Effector memory CD4-positive, alpha-beta T cell (primary cell): ENCODE measurements around the gene EPB41.

ENCODE experiments used
- DNase-seq, 3 donors: peaks; one replicate each; pipeline ENCODE4 v3.0.0-alpha.2; 2020
- H3K27ac ChIP-seq: 2 replicates; pipeline ENCODE4 v1.7.0; 2013; ENCODE audit warnings: mild to moderate bottlenecking, low read length, moderate library complexity; ENCODE audit not compliant: insufficient read depth, poor library complexity, severe bottlenecking
- H3K27me3 ChIP-seq: replicated peaks from 2 replicates; pipeline ENCODE4 v1.7.0; 2013; ENCODE audit warnings: mild to moderate bottlenecking, low read length; ENCODE audit not compliant: insufficient read depth, control insufficient read depth, poor library complexity, severe bottlenecking
- H3K36me3 ChIP-seq: 2 replicates; pipeline ENCODE4 v1.7.0; 2013; ENCODE audit warnings: mild to moderate bottlenecking, low read length, moderate library complexity; ENCODE audit not compliant: control insufficient read depth, insufficient read depth
- H3K4me1 ChIP-seq: 2 replicates; pipeline ENCODE4 v1.7.0; 2013; ENCODE audit warnings: low read length, mild to moderate bottlenecking; ENCODE audit not compliant: control insufficient read depth, insufficient read depth, poor library complexity, severe bottlenecking
- H3K4me3 ChIP-seq: 2 replicates; pipeline ENCODE4 v1.7.0; 2013; ENCODE audit warnings: low read length, low read depth, mild to moderate bottlenecking; ENCODE audit not compliant: insufficient read depth, poor library complexity, severe bottlenecking
- H3K9me3 ChIP-seq: 2 replicates; pipeline ENCODE4 v1.7.0; 2013; ENCODE audit warnings: mild to moderate bottlenecking, low read length, moderate library complexity; ENCODE audit not compliant: control insufficient read depth

Gene EPB41

DNA sequence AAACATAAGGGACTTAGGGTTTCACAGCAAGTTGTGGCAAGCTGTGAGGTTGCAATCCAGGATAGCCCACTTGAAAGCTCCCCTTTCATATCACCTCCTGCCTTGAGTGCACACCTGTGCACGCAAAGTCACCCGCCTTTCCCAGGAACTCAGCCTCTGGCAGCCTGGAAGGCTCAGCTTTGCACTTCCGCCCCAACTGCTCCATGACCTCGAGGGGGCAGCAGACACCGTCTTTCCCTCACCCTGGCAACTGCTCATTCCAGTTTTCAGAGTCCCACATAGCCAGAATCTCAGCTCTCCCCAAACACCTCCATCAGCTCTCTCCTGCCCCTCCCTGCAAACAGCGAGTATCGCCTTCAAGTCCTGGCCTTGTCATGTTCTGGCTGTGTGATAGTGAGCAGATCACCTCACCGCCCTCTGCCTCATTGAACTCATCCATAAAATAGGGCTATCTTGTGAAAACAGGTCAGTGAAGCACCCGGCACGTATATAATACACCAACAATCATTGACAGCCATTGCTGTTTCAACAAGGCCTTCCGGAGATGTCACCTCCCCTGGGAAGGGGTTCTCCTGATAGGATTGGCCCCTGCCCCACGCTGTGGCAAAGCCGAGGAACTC, 32.2 kb upstream of the EPB41 start:
- Histone ChIP-seq H3K4me1 (peaks cover 25% of the 10 kb centered on the region), H3K9me3 (no peaks in the 10 kb centered on the region), H3K36me3 (no peaks in the 10 kb centered on the region), H3K27me3 (no peaks in the 10 kb centered on the region), H3K4me3 (no peak overlapping the region), H3K27ac (no peak overlapping the region)
- DNase-seq, result peak; percentile 61 to 72 (median 64)

DNA sequence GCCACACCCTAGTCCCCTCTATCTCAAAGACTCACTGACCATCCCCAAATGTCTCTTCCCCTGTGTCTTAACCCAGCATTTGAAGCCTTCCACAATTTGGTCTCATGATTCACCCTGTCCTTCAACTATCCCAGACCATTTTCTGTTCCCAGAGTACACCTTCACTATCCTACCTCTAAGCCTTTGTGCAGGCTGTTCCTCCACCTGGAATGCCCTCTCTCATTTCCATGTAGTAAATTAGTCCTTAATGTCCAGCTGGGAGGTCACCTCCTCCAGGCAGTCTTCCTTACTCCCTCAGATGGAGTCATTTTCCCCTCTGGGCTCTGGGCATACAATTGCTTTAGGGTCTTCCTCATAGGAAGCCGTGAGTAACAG, 31.1 kb upstream of the EPB41 start:
- no peaks in the 10 kb centered on the region for H3K36me3 ChIP-seq
- H3K27ac ChIP-seq, result no peak overlapping the region
- H3K4me3 ChIP-seq, result no peak overlapping the region
- H3K27me3 ChIP-seq, result no peaks in the 10 kb centered on the region
- no peak for DNase-seq
- no peaks in the 10 kb centered on the region for H3K9me3 ChIP-seq
- H3K4me1 ChIP-seq, result peaks cover 32% of the 10 kb centered on the region

DNA sequence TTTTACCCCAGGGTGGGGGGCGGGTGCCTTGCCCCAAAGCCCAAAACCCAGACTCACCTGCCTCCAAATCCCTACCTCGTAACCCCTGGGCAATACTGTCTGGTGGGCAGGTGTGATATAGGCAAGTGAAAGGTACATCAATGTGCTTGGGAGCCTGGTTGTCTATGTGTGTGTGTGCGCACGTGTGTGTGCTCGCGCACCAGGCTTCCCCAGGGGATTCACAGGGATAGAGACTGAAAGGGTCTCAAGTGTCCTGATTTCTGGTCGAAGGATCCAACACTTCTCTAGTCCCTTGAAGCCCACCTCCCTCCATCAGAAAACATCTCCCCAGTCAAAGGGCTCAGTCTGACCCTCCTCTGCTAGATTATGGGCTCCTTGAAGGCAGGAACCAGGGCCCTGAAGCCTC, 28.9 kb upstream of the EPB41 start:
- Histone ChIP-seq H3K27me3 (no peaks in the 10 kb centered on the region), H3K9me3 (no peaks in the 10 kb centered on the region), H3K4me1 (peaks cover 41% of the 10 kb centered on the region), H3K36me3 (no peaks in the 10 kb centered on the region), H3K4me3 (no peak overlapping the region), H3K27ac (peak overlapping the region; percentile 88)
- DNase-seq, result no peak

DNA sequence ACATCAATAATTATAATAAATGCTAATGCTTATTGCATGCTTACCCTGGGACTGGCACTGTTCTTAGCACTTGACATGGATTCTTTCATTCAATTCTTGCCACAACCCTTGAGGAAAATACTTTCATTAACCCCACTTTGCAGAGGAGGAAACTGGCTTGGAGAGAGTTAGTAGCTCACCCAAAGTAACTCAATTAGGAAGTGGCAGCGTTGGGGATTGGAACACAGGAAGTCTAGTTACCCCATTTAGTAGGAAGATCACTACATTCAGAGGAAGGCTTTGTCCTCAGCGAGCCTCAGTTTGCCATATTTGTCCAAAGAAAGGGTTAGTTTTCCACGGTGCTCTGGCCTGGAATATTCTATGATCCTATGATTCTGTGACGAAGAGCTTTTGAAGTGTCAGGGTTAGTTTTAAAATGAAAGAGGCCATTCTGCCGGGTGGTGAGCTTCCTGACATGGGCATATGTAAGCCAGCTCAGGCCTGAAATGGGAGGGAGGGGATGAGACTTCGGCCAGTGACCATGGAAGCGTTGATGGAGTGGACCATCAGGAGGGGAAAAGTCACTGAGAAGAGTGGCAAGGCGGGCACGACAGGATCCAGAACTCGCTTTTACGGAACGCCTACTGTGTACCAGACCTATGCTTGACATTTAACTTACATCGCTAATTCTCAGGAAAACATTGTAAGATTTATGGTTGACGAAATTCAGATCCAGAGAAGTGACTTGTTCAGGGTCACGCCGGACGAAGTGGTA, 28.2 kb upstream of the EPB41 start:
- no peak for DNase-seq
- Histone ChIP-seq H3K9me3 (no peaks in the 10 kb centered on the region), H3K36me3 (no peaks in the 10 kb centered on the region), H3K4me3 (no peak overlapping the region), H3K27me3 (no peaks in the 10 kb centered on the region), H3K27ac (peak overlapping the region; percentile 88), H3K4me1 (peaks cover 41% of the 10 kb centered on the region)

DNA sequence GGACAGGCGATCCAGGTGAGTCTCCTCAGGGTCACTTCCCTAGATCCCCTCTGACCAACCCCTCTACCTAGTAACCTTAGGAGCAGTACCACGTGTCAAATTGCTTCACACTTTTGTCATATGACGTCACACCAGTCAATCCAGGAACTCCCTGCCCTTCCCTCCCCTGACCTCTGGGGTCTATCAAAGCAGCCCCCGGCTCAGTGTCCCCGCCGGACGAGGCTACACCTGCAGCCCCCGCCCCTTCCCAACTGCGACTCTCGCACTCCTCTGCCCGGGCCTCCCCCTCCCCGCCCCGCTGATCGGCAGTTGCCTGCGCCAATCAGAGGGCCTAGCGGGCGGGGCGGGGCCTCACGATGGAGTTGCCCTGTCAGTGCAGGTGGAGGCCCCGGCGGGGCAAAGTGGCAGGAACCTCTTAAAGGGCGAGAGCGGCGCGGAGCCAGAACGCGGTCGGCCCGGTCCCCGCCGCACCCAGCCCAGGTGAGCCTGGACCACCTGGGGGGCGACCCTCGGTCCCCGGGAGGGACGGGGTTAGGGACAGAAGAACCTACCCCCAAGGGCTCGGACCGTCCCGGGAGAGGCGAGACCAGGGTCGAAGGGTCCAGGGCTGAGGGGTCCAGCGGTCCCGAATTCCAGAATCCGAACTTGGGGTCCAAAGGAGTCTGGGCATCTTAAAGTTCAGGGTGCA, 27.5 kb upstream of the EPB41 start:
- peak overlapping the region; percentile 88 for H3K27ac ChIP-seq
- DNase-seq, result peak; percentile 79 to 85 (median 84)
- H3K9me3 ChIP-seq, result no peaks in the 10 kb centered on the region
- H3K27me3 ChIP-seq, result no peaks in the 10 kb centered on the region
- peak overlapping the region; percentile 95 for H3K4me3 ChIP-seq
- peaks cover 41% of the 10 kb centered on the region for H3K4me1 ChIP-seq
- no peaks in the 10 kb centered on the region for H3K36me3 ChIP-seq

DNA sequence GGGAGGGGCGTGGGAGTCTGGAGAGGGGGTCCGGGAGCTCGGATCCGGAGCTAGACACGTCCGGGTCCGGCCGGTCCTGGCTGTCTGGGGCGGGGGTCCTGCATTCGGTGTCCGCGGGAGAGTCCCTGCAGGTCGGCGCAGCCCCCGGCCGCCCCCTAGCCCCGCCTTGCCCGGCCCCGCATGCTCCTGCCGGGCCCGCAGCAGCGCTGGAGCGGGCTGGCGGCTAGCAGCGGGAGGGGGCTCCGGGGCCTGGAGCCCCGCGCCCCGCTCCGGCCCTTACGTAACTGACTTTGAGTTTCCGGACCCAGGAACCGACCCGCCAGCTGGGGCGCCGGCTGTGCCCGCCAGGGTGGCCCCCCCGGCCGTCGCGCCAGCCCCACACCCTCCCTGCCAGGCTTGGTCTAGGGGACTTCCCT, 26.9 kb upstream of the EPB41 start:
- Histone ChIP-seq H3K4me3 (peak overlapping the region; percentile 95), H3K36me3 (no peaks in the 10 kb centered on the region), H3K27ac (peak overlapping the region; percentile 88), H3K4me1 (peaks cover 41% of the 10 kb centered on the region), H3K9me3 (no peaks in the 10 kb centered on the region), H3K27me3 (no peaks in the 10 kb centered on the region)
- DNase-seq, result peak; percentile 71 to 75 (median 72)

DNA sequence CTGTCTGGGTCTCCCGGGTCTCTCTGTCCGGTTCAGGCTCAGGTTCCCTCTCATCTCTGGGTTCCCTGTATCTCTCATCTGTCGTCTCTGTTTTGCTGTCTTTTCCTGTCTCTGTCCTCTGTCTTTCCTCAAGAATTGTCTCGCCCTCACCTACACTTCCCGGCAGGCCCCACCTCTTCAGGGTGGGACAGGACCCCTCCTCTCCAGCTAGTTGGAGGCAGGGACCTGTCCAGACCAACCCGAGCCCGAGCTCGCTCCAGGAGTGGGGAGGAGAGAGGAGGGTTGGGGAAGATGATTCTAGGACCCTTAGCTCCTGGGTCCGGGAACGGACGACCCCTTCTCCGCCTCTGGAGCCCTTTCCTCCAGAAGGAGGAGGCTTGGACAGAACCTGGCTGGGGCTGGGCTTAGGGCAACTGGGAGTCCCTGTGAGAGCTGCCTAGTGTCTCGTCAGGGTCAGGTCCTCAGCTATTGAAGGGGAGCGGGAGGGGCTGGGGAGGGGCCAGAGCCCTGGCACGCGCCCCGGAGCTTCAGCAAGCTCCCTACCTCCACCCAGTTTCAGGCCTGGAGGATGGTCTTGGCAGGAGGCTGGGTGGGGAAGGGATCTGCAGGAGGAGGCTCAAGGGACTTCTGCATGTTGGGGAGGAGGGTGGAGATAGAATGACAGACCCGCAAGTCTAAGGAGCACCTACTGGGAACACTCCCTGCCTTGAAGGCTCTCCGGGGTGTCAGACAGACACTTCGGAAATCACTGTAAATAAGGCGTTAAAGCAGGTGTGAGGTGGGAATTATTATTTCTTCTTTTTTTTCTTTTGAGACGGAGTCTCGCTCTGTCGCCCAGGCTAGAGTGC, 26.3 kb upstream of the EPB41 start:
- peak overlapping the region; percentile 95 for H3K4me3 ChIP-seq
- no peaks in the 10 kb centered on the region for H3K9me3 ChIP-seq
- H3K27me3 ChIP-seq, result no peaks in the 10 kb centered on the region
- no peaks in the 10 kb centered on the region for H3K36me3 ChIP-seq
- DNase-seq, result no peak
- peaks cover 41% of the 10 kb centered on the region for H3K4me1 ChIP-seq
- peak overlapping the region; percentile 88 for H3K27ac ChIP-seq

DNA sequence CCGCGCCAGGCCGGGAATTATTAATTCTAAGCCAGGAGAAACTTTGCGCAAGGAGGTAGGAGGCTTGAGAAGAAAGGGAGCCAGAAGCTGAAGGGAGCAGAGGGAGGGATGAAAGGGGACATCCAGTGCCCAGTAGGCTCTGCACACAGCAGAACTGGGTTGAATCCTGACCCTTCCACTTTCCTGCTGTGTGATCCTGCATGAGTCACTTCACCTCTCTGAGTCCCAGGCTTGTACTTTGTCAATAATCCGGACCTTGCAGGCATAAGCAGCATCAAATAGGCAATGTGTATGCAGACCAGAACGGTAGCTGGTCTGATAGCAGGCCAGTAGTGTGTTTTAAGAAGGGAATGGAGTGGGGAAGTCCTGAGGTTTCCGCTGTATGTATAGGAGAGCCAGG, 25.5 kb upstream of the EPB41 start:
- Histone ChIP-seq H3K4me1 (peaks cover 41% of the 10 kb centered on the region), H3K9me3 (no peaks in the 10 kb centered on the region), H3K4me3 (no peak overlapping the region), H3K27me3 (no peaks in the 10 kb centered on the region), H3K36me3 (no peaks in the 10 kb centered on the region), H3K27ac (no peak overlapping the region)
- no peak for DNase-seq

DNA sequence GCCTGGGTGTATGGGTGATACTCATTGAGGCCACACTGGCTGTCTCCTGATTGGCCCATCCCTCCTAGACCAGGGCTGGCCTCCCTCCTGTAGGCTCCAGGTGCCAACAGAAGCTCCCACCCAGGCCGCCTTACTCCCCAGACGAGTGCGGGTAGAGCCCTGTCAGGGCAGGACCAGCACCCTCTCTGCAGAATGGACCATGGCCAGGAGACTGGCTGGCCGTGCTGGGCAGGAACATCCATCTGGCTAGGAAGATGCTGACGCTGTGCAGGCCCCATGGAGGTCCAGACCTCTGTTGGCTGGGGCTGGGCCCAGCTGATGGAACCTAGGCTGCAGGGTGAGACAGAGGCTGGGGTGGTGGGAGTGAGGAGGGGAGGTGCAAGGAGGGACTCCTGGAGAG, 25.0 kb upstream of the EPB41 start:
- no peaks in the 10 kb centered on the region for H3K36me3 ChIP-seq
- peaks cover 40% of the 10 kb centered on the region for H3K4me1 ChIP-seq
- no peak overlapping the region for H3K4me3 ChIP-seq
- H3K27me3 ChIP-seq, result no peaks in the 10 kb centered on the region
- DNase-seq, result no peak
- no peak overlapping the region for H3K27ac ChIP-seq
- H3K9me3 ChIP-seq, result no peaks in the 10 kb centered on the region
